H1 (cell line): ENCODE data around the gene PREB. TPM values are rescaled to one million over a fixed set of nuclear protein-coding genes. Genes with fewer than 3 reads are reported as not detected.

Experiments used
- ASH2L ChIP-seq: fragments of 200-600, 300-600 bp; sonication (generic); IDR thresholded peaks from one replicate; pipeline ENCODE4 v1.7.1; 2017; ENCODE audit warnings: low read length
- BCL11A ChIP-seq, 2 experiments: IDR thresholded peaks; one replicate each; pipeline ENCODE4 v1.6.1; 2011; ENCODE audit warnings: low read depth in 2 of 2, low read length in 2 of 2, mild to moderate bottlenecking in 2 of 2
- BRCA1 ChIP-seq: IDR thresholded peaks from 2 replicates; pipeline ENCODE4 v1.6.1; 2012; ENCODE audit warnings: low read depth, low read length, improper control_type of control experiment
- HDAC6 ChIP-seq: IDR thresholded peaks from one replicate; pipeline ENCODE4 v1.7.1; 2012; ENCODE audit warnings: low read depth, mild to moderate bottlenecking, inconsistent platforms, low read length, moderate library complexity
- NANOG ChIP-seq: IDR thresholded peaks from 2 replicates; pipeline ENCODE4 v1.6.1; 2011; ENCODE audit warnings: low read length, low read depth, mild to moderate bottlenecking, inconsistent platforms; ENCODE audit not compliant: insufficient read depth, poor library complexity, severe bottlenecking
- RBBP5 ChIP-seq: IDR thresholded peaks from 2 replicates; pipeline ENCODE4 v1.7.1; 2012; ENCODE audit warnings: low read depth, mild to moderate bottlenecking, inconsistent platforms, low read length, moderate library complexity, borderline replicate concordance
- SP1 ChIP-seq: IDR thresholded peaks from 2 replicates; pipeline ENCODE4 v1.6.1; 2011; ENCODE audit warnings: low read depth, low read length
- SUZ12 ChIP-seq: fragments of 200-600 bp; sonication (generic); IDR thresholded peaks from 2 replicates; pipeline ENCODE4 v1.6.1; 2012; ENCODE audit warnings: mild to moderate bottlenecking, inconsistent platforms, low read length, moderate library complexity, mixed read lengths
- YY1 ChIP-seq: IDR thresholded peaks from 2 replicates; pipeline ENCODE4 v1.6.1; 2011; ENCODE audit warnings: low read depth, mild to moderate bottlenecking, low read length
- polyA plus RNA-seq, 7 experiments: library from polyadenylated mRNA; depleted of rRNA in 3 of 7; stranded (reverse) in 5 of 7; unstranded in 2 of 7; fragments of >200 nt in 5 of 7; fragments of 200-250 nt in 2 of 7; gene quantifications; 1 replicate in 5 of 7; 2 replicates in 1 of 7; 4 replicates in 1 of 7; pipeline versions ENCODE4 v1.2.1 to v1.2.3, GENCODE V29; 2011 to 2013; ENCODE audit warnings: missing spikeins in 2 of 7, mixed read lengths in 2 of 7
- total RNA-seq: library from RNA; stranded (reverse); fragmentation: NEBNext Ultra II Directional; extraction: Animal tissue kit (Norgen Biotek cat#: 25700); gene quantifications from 2 replicates; pipeline ENCODE4 v1.2.1, GENCODE V29; 2021

Gene PREB
- total and polyA plus RNA-seq, 2 of the 8 experiments (the other 6 are each of a cell fraction or from before 2014, with no cell fraction given) = 54.1 to 72.2 TPM

DNA sequence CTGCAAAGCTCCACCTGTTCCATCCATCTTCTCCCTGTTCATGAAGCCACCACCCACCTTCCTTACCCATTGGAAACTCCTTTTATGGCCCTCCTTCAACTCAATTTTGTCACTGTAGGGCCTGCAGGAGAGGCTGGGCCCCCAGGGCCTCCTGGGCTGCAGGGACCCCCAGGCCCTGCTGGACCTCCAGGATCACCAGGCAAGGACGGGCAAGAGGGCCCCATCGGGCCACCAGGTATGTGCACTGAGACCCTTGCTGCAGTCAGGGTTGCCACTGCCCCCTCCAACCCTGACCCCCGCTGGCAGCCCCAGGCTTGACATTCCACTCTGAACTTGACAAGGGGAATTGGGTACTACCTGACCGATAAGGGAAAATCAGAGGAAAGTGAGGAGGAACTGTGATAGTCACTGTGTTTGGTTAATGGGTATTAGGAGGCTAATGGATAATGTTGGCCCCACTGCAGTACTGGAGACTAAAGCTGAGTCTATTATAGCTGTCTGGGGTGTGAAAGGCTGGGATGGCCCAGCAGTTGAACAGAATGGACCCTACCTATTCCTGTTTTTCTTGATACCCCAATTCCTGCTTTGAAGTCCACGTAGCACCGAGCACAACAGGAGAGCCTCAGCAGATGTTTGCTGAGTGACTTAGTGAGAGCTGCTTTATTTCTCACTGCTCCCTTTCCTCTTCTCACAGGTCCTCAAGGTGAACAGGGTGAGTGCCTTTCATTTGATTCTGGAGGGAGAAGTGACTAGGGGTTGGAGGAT is 50.0 kb downstream of the PREB start (continued):
- TF ChIP-seq BCL11A (IDR thresholded peaks at IDR 0.05; ENCODE audit: low read depth in 2 of 2, low read length in 2 of 2) = no peak
- no peak for TF ChIP-seq ASH2L
- TF ChIP-seq YY1 = no peak
- no peak for TF ChIP-seq BRCA1
- TF ChIP-seq RBBP5 = no peak
- no peak for TF ChIP-seq SP1
- TF ChIP-seq HDAC6 = no peak
- no peak for TF ChIP-seq NANOG
- TF ChIP-seq SUZ12 = no peak
